ENCODE data around the gene ATG4A. TPM values are rescaled to one million over a fixed set of nuclear protein-coding genes. Genes with fewer than 3 reads are reported as not detected.
A peak's percentile ranks its signal among the peaks of the same experiment; 100 is the strongest.

Gene ATG4A
- total RNA-seq, 4 donors from 2014 or later = 9.9 to 12.3 (median 10.8) TPM

GRCh38 chrX:108117988-108118387 is 26.4 kb downstream of the ATG4A start:
- 35% methylated on average over 3 of the region's 3 CpGs for WGBS
- Histone ChIP-seq H3K9me3 (no peaks in the 10 kb centered on the region), H3K4me1 (peaks cover 3 to 40% (median 20%) of the 10 kb centered on the region in 4 donors), H3K4me3 (no peak overlapping the region), H3K27me3 (peaks cover 0 to 14% (median 0%) of the 10 kb centered on the region in 4 donors), H3K36me3 (no peaks in the 10 kb centered on the region), H3K27ac (replicated peaks in 1 of 4) (no peak overlapping the region)
- TF ChIP-seq CTCF (IDR thresholded peaks at IDR 0.05) = no peak
- TF ChIP-seq POLR2A (IDR thresholded peaks at IDR 0.05; ENCODE audit: low read depth) = no peak
- TF ChIP-seq EP300 (IDR thresholded peaks at IDR 0.05) = no peak
- no peak for TF ChIP-seq POLR2AphosphoS5 (IDR thresholded peaks at IDR 0.05)
- no peak for DNase-seq (ENCODE audit: extremely low spot score)
- intact Hi-C loops (cut with DNase I) = no loop called here

GRCh38 chrX:108121291-108121690 is 29.7 kb downstream of the ATG4A start:
- H3K27ac ChIP-seq (replicated peaks in 1 of 4) = peak overlapping the region in 2 of 4 donors; percentile 19 to 29
- 26% methylated on average over 3 of the region's 3 CpGs for WGBS
- peaks cover 7 to 43% (median 26%) of the 10 kb centered on the region in 4 donors for H3K4me1 ChIP-seq
- H3K27me3 ChIP-seq = peaks cover 0 to 11% (median 0%) of the 10 kb centered on the region in 4 donors
- DNase-seq (ENCODE audit: extremely low spot score) = no peak
- H3K36me3 ChIP-seq = peaks cover 0 to 5% (median 0%) of the 10 kb centered on the region in 4 donors
- TF ChIP-seq POLR2A (IDR thresholded peaks at IDR 0.05; ENCODE audit: low read depth) (no peak), CTCF (IDR thresholded peaks at IDR 0.05) (no peak), EP300 (IDR thresholded peaks at IDR 0.05) (no peak)
- intact Hi-C loops (cut with DNase I) = no loop called here
- H3K9me3 ChIP-seq = no peaks in the 10 kb centered on the region
- no peak overlapping the region for H3K4me3 ChIP-seq

- no peak overlapping the region for H3K4me3 ChIP-seq
- H3K27ac ChIP-seq (replicated peaks in 1 of 4) = no peak overlapping the region
- H3K36me3 ChIP-seq = peaks cover 0 to 9% (median 0%) of the 10 kb centered on the region in 4 donors
- 74% methylated on average over 2 of the region's 2 CpGs for WGBS
- no peaks in the 10 kb centered on the region for H3K9me3 ChIP-seq
- H3K27me3 ChIP-seq = peaks cover 0 to 6% (median 0%) of the 10 kb centered on the region in 4 donors
- H3K4me1 ChIP-seq = peaks cover 7 to 33% (median 25%) of the 10 kb centered on the region in 4 donors
- no peak for DNase-seq (ENCODE audit: extremely low spot score)
- no peak for TF ChIP-seq POLR2AphosphoS5 (IDR thresholded peaks at IDR 0.05)
- no peak for TF ChIP-seq EP300 (IDR thresholded peaks at IDR 0.05)
- no peak for TF ChIP-seq POLR2A (IDR thresholded peaks at IDR 0.05; ENCODE audit: low read depth)
- no peak for TF ChIP-seq CTCF (IDR thresholded peaks at IDR 0.05)
- intact Hi-C loops (cut with DNase I) = no loop called here
These were observed 31.2 kb downstream of the ATG4A start for GRCh38 chrX:108122748-108123147.

GRCh38 chrX:108123591-108124366 is 32.2 kb downstream of the ATG4A start:
- peaks cover 7 to 33% (median 23%) of the 10 kb centered on the region in 4 donors for H3K4me1 ChIP-seq
- peaks cover 0 to 6% (median 0%) of the 10 kb centered on the region in 4 donors for H3K27me3 ChIP-seq
- intact Hi-C loops (cut with DNase I) = no loop called here
- no peak for DNase-seq (ENCODE audit: extremely low spot score)
- H3K9me3 ChIP-seq = no peaks in the 10 kb centered on the region
- H3K4me3 ChIP-seq = no peak overlapping the region
- 89% methylated on average over 3 of the region's 3 CpGs for WGBS
- H3K36me3 ChIP-seq = peaks cover 0 to 9% (median 0%) of the 10 kb centered on the region in 4 donors
- TF ChIP-seq POLR2AphosphoS5 (IDR thresholded peaks at IDR 0.05) = no peak
- TF ChIP-seq CTCF (IDR thresholded peaks at IDR 0.05) = no peak
- no peak overlapping the region for H3K27ac ChIP-seq (replicated peaks in 1 of 4)
